Tongue (tissue), 2 donors: ENCODE measurements around the gene UBE2J1. TPM values are rescaled to one million over a fixed set of nuclear protein-coding genes. Genes with fewer than 3 reads are reported as not detected.

ENCODE experiments used
- DNase-seq: peaks from one replicate; pipeline ENCODE4 v3.0.0-alpha.2; 2015
- total RNA-seq: library from RNA; depleted of rRNA; stranded (reverse); fragments of >200 nt; gene quantifications from one replicate; pipeline ENCODE4 v1.2.3, GENCODE V29; 2014

UBE2J1 gene
- total RNA-seq, 1 donor from 2014 or later: 33.6 TPM

- DNase-seq: no peak
These were observed 8.6 kb upstream of the UBE2J1 start for GRCh38 chr6:89361171-89361570.

GRCh38 chr6:89360415-89360999, 8.0 kb upstream of the UBE2J1 start:
- no peak for DNase-seq

- no peak for DNase-seq
These were observed 7.0 kb upstream of the UBE2J1 start for GRCh38 chr6:89359561-89359960.

- no peak for DNase-seq
These were observed 4.9 kb upstream of the UBE2J1 start for GRCh38 chr6:89357390-89357789.

- DNase-seq: no peak
These were observed 4.2 kb upstream of the UBE2J1 start for GRCh38 chr6:89356642-89357170.

- no peak for DNase-seq
These were observed 3.1 kb upstream of the UBE2J1 start for GRCh38 chr6:89355511-89356194.

- DNase-seq: no peak
These were observed 1.3 kb upstream of the UBE2J1 start for GRCh38 chr6:89353702-89354392.

GRCh38 chr6:89353118-89353556, 615 bp upstream of the UBE2J1 start:
- DNase-seq: no peak

GRCh38 chr6:89351671-89352277, 748 bp downstream of the UBE2J1 start:
- DNase-seq: peak; percentile 48

- no peak for DNase-seq
These were observed 2.1 kb downstream of the UBE2J1 start for GRCh38 chr6:89350281-89350966.

- no peak for DNase-seq
These were observed 4.2 kb downstream of the UBE2J1 start for GRCh38 chr6:89348372-89348771.

- no peak for DNase-seq
These were observed 4.7 kb downstream of the UBE2J1 start for GRCh38 chr6:89347825-89348224.

GRCh38 chr6:89346433-89346832, 6.1 kb downstream of the UBE2J1 start:
- DNase-seq: no peak

- no peak for DNase-seq
These were observed 13.0 kb downstream of the UBE2J1 start for GRCh38 chr6:89339565-89339964.

GRCh38 chr6:89335164-89335563, 17.4 kb downstream of the UBE2J1 start:
- no peak for DNase-seq

GRCh38 chr6:89330910-89331309, 21.6 kb downstream of the UBE2J1 start:
- no peak for DNase-seq

- no peak for DNase-seq
These were observed 23.5 kb downstream of the UBE2J1 start for GRCh38 chr6:89328976-89329375.

- DNase-seq: no peak
These were observed 28.2 kb downstream of the UBE2J1 start for GRCh38 chr6:89324304-89324703.

GRCh38 chr6:89323511-89323971, 29.0 kb downstream of the UBE2J1 start:
- DNase-seq: no peak

GRCh38 chr6:89321131-89321970, 31.2 kb downstream of the UBE2J1 start:
- DNase-seq: peak; percentile 10

GRCh38 chr6:89320012-89320559, 32.4 kb downstream of the UBE2J1 start:
- no peak for DNase-seq
